SU-DHL-6 (cell line): ENCODE data around the gene ZDHHC1.

Experiments
- CTCF ChIP-seq: fragments of 200-600 bp; sonication (generic); IDR thresholded peaks from one replicate; pipeline ENCODE4 v1.5.1; 2017; ENCODE audit warnings: antibody characterized with exemption, mild to moderate bottlenecking, low read length, moderate library complexity; ENCODE audit not compliant: insufficient read depth, poor library complexity, severe bottlenecking
- EZH2phosphoT487 ChIP-seq: fragments of 200-600 bp; sonication (generic), shearing (Covaris generic); conservative IDR thresholded peaks from 2 replicates; pipeline ENCODE4 v1.6.1; 2018; ENCODE audit warnings: mild to moderate bottlenecking, antibody characterized with exemption, low read length, moderate library complexity, mixed read lengths

- no peak for TF ChIP-seq CTCF
- no peak for TF ChIP-seq EZH2phosphoT487
These were observed 4.9 kb downstream of the ZDHHC1 start for GRCh38 chr16:67411339-67411738.
